NT2/D1 (cell line): Measurements from ENCODE around the gene NRG2.

Experiments used
- DNase-seq: peaks from one replicate; pipeline ENCODE4 v3.0.0-alpha.2; 2011; ENCODE audit warnings: low read depth, low spot score
- H3K27me3 ChIP-seq: 2 replicates; pipeline ENCODE4 v1.6.0; 2011; ENCODE audit warnings: mild to moderate bottlenecking; ENCODE audit not compliant: insufficient read length, insufficient read depth
- H3K36me3 ChIP-seq: 2 replicates; pipeline ENCODE4 v1.6.1; 2011; ENCODE audit warnings: mild to moderate bottlenecking, low read length, mixed read lengths; ENCODE audit not compliant: insufficient read depth, insufficient read length
- H3K4me1 ChIP-seq: 2 replicates; pipeline ENCODE4 v1.5.1; 2011; ENCODE audit not compliant: insufficient read depth, insufficient read length
- H3K4me3 ChIP-seq: 2 replicates; pipeline ENCODE4 v1.5.1; 2011; ENCODE audit warnings: low read depth; ENCODE audit not compliant: insufficient read length
- H3K9ac ChIP-seq: 2 replicates; pipeline ENCODE4 v1.6.0; 2011; ENCODE audit warnings: low read depth; ENCODE audit not compliant: insufficient read length
- H3K9me3 ChIP-seq: 2 replicates; pipeline ENCODE4 v1.5.1; 2011; ENCODE audit warnings: mild to moderate bottlenecking, low read length; ENCODE audit not compliant: insufficient read depth
- SUZ12 ChIP-seq: IDR thresholded peaks from 2 replicates; pipeline ENCODE4 v1.6.1; 2011; ENCODE audit not compliant: insufficient read length, insufficient read depth; ENCODE audit errors: extremely low read depth
- YY1 ChIP-seq: IDR thresholded peaks from 2 replicates; pipeline ENCODE4 v1.6.1; 2011; ENCODE audit not compliant: insufficient read length, insufficient read depth
- ZNF274 ChIP-seq: IDR thresholded peaks from 2 replicates; pipeline ENCODE4 v1.6.1; 2011; ENCODE audit warnings: mild to moderate bottlenecking, low read depth, low read length

Gene NRG2

DNA sequence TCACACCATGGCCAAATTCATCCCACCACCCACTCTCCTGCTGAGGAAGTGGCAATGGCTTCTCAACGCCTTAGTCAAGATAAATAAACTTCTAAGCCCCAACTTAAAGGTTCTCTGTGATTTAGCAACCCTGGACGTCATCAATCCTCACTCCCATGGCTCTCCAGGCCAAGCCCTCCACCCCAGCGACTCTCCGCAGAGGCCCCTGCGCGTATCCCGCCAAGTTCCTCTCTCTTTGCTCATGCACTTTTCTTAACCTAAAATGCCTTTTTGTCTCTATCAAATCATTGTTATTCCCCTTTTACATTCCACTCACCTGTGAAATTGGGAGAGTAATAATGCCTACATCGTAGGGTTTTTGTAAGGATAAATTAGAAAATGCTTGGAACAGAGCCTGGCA lies 88.6 kb downstream of the NRG2 start:
- peaks cover 6% of the 10 kb centered on the region for H3K4me1 ChIP-seq

GRCh38 chr5:139954022-139954421 lies 89.1 kb downstream of the NRG2 start:
- no peak for DNase-seq
- TF ChIP-seq ZNF274 (no peak), SUZ12 (no peak), YY1 (no peak)
- H3K27me3 ChIP-seq = no peaks in the 10 kb centered on the region
- no peaks in the 10 kb centered on the region for H3K36me3 ChIP-seq
- H3K9ac ChIP-seq = no peak overlapping the region
- no peak overlapping the region for H3K4me3 ChIP-seq
- H3K9me3 ChIP-seq = no peaks in the 10 kb centered on the region
- peaks cover 6% of the 10 kb centered on the region for H3K4me1 ChIP-seq

More for the DNA sequence above, 88.6 kb downstream of the NRG2 start:
- TF ChIP-seq ZNF274 (no peak), YY1 (no peak), SUZ12 (no peak)
- Histone ChIP-seq H3K9ac (no peak overlapping the region), H3K9me3 (no peaks in the 10 kb centered on the region), H3K27me3 (no peaks in the 10 kb centered on the region), H3K36me3 (no peaks in the 10 kb centered on the region), H3K4me3 (no peak overlapping the region)
- DNase-seq = no peak

- Histone ChIP-seq H3K9ac (no peak overlapping the region), H3K9me3 (no peaks in the 10 kb centered on the region), H3K36me3 (no peaks in the 10 kb centered on the region), H3K4me1 (peaks cover 6% of the 10 kb centered on the region), H3K4me3 (no peak overlapping the region), H3K27me3 (no peaks in the 10 kb centered on the region)
- no peak for DNase-seq
- TF ChIP-seq ZNF274 (no peak), YY1 (no peak), SUZ12 (no peak)
Observed at GRCh38 chr5:139952574-139952973, 90.5 kb downstream of the NRG2 start.

DNA sequence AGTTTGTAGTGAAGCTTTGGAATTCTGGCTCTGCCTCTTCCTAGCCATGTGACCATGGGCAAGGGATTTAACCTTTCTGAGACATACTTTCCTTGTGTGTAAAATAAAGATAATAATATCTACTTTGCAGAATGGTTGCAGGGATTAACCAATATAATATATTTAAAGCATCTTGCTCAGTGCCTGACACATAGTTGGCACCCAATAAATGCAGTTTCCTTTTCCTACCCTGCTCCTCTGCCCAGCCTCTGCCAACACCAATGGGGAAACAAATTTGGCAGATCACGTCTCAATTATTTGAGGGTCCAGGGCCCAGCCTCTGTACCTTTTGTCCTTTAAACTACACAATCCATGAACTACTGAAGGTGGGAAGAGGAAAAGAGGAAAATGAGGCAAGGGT lies 91.1 kb downstream of the NRG2 start:
- H3K9me3 ChIP-seq = no peaks in the 10 kb centered on the region
- no peaks in the 10 kb centered on the region for H3K36me3 ChIP-seq
- no peaks in the 10 kb centered on the region for H3K27me3 ChIP-seq
- no peak for DNase-seq
- H3K9ac ChIP-seq = no peak overlapping the region
- H3K4me1 ChIP-seq = peaks cover 6% of the 10 kb centered on the region
- no peak overlapping the region for H3K4me3 ChIP-seq
- no peak for TF ChIP-seq ZNF274
- no peak for TF ChIP-seq YY1
- TF ChIP-seq SUZ12 = no peak

- Histone ChIP-seq H3K4me3 (no peak overlapping the region), H3K9ac (no peak overlapping the region), H3K9me3 (no peaks in the 10 kb centered on the region), H3K36me3 (no peaks in the 10 kb centered on the region), H3K4me1 (peaks cover 5% of the 10 kb centered on the region), H3K27me3 (no peaks in the 10 kb centered on the region)
- no peak for DNase-seq
- TF ChIP-seq YY1 = no peak
- TF ChIP-seq SUZ12 = no peak
- no peak for TF ChIP-seq ZNF274
Observed at GRCh38 chr5:139951296-139951924, 91.7 kb downstream of the NRG2 start.

- Histone ChIP-seq H3K27me3 (no peaks in the 10 kb centered on the region), H3K9me3 (no peaks in the 10 kb centered on the region), H3K4me1 (peaks cover 2% of the 10 kb centered on the region), H3K36me3 (no peaks in the 10 kb centered on the region), H3K9ac (no peak overlapping the region), H3K4me3 (no peak overlapping the region)
- no peak for DNase-seq
- TF ChIP-seq ZNF274 = no peak
Observed at GRCh38 chr5:139950436-139950835, 92.7 kb downstream of the NRG2 start.

DNA sequence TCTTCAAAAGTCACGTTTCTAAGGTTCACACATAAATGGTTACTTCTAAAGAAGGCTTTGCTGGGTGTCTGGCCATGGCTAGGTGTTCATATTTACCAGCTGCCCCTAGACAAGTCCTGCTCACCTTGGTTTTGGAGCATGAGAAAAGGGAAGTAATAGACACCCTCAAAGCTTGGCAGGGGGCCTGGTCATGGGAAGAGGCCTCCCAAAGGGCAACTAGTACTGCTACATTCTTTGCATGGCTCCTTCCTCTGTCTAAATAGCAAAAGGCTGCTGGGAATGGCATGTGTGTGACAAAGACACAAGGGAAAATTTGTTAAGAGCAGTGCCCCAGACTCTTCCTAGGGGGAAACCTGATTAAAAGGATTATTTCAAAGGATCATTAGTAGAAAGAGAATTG lies 93.4 kb downstream of the NRG2 start:
- no peak overlapping the region for H3K4me3 ChIP-seq
- no peaks in the 10 kb centered on the region for H3K27me3 ChIP-seq
- no peak for DNase-seq
- no peaks in the 10 kb centered on the region for H3K9me3 ChIP-seq
- H3K36me3 ChIP-seq = no peaks in the 10 kb centered on the region
- TF ChIP-seq YY1 (no peak), ZNF274 (no peak), SUZ12 (no peak)
- no peaks in the 10 kb centered on the region for H3K4me1 ChIP-seq
- H3K9ac ChIP-seq = no peak overlapping the region

DNA sequence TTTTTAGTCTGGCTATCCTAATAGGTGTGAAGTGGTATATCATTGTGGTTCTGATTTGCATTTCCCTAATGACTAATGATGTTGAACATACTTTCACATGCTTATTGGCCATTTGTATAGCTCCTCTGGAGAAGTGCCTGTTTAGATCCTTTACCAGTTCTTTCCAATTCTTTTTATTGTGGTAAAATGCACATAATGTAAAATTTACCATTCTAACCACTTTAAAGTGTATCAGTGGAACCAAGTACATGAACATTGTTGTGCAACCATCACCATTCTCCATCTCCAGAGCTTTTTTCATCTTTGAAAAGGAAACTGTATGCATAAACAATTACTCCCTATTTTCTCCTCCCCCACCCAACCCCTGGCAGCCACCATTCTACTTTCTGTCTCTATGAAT lies 95.4 kb downstream of the NRG2 start:
- TF ChIP-seq ZNF274 (no peak), SUZ12 (no peak), YY1 (no peak)
- H3K4me3 ChIP-seq = no peak overlapping the region
- H3K36me3 ChIP-seq = no peaks in the 10 kb centered on the region
- DNase-seq = no peak
- no peaks in the 10 kb centered on the region for H3K4me1 ChIP-seq
- no peak overlapping the region for H3K9ac ChIP-seq
- no peaks in the 10 kb centered on the region for H3K27me3 ChIP-seq
- 0 out of 2 replicates have a peak, but pooled peaks cover 2% of the 10 kb centered on the region for H3K9me3 ChIP-seq
